H9 (cell line): ENCODE results near the gene ARHGEF16. TPM values are rescaled to one million over a fixed set of nuclear protein-coding genes. Genes with fewer than 3 reads are reported as not detected.

Source experiments
- DNase-seq: peaks from one replicate; pipeline ENCODE4 v3.0.0-alpha.2; 2017
- H2AFZ ChIP-seq: one replicate; pipeline ENCODE4 v1.6.1; 2013; ENCODE audit warnings: mild to moderate bottlenecking, low read length, control low read depth, moderate library complexity
- H2AK5ac ChIP-seq: 2 replicates; pipeline ENCODE4 v1.6.1; 2013; ENCODE audit warnings: low read length, control low read depth, mixed read lengths; ENCODE audit not compliant: insufficient read length
- H2BK120ac ChIP-seq: one replicate; pipeline ENCODE4 v1.6.1; 2013; ENCODE audit warnings: low read depth, mild to moderate bottlenecking, low read length, control low read depth, inconsistent platforms; ENCODE audit not compliant: poor library complexity, severe bottlenecking
- H2BK12ac ChIP-seq: 2 replicates; pipeline ENCODE4 v1.6.1; 2013; ENCODE audit warnings: low read length, control low read depth, mixed read lengths, low read depth; ENCODE audit not compliant: insufficient read length
- H2BK15ac ChIP-seq: 2 replicates; pipeline ENCODE4 v1.6.1; 2013; ENCODE audit warnings: low read depth, low read length, control low read depth
- H2BK20ac ChIP-seq: one replicate; pipeline ENCODE4 v1.6.1; 2013; ENCODE audit warnings: low read depth, mild to moderate bottlenecking, low read length, control low read depth, inconsistent platforms; ENCODE audit not compliant: poor library complexity, severe bottlenecking
- H2BK5ac ChIP-seq: 2 replicates; pipeline ENCODE4 v1.6.1; 2013; ENCODE audit warnings: low read length, control low read depth, mixed read lengths; ENCODE audit not compliant: insufficient read length
- H3K14ac ChIP-seq: 2 replicates; pipeline ENCODE4 v1.6.1; 2013; ENCODE audit warnings: low read length, control low read depth; ENCODE audit not compliant: insufficient read depth
- H3K18ac ChIP-seq: 2 replicates; pipeline ENCODE4 v1.6.1; 2013; ENCODE audit warnings: low read depth, mild to moderate bottlenecking, mixed read lengths, low read length, control low read depth; ENCODE audit not compliant: insufficient read length
- H3K23ac ChIP-seq: 2 replicates; pipeline ENCODE4 v1.6.1; 2013; ENCODE audit warnings: low read length, control low read depth, mixed read lengths, low read depth; ENCODE audit not compliant: insufficient read length
- H3K23me2 ChIP-seq: 2 replicates; pipeline ENCODE4 v1.6.1; 2013; ENCODE audit warnings: low read depth, mild to moderate bottlenecking, mixed read lengths, low read length, control low read depth; ENCODE audit not compliant: insufficient read length, poor library complexity, severe bottlenecking
- H3K27ac ChIP-seq: 2 replicates; pipeline ENCODE4 v1.5.1; 2013; ENCODE audit warnings: low read length, control low read depth, mixed read lengths, low read depth; ENCODE audit not compliant: insufficient read length
- H3K27me3 ChIP-seq: 2 replicates; pipeline ENCODE4 v1.6.1; 2013; ENCODE audit warnings: low read length, control low read depth, inconsistent platforms; ENCODE audit not compliant: insufficient read depth
- H3K4ac ChIP-seq: 2 replicates; pipeline ENCODE4 v1.6.1; 2013; ENCODE audit warnings: low read depth, mild to moderate bottlenecking, control low read depth, inconsistent platforms, low read length, moderate library complexity
- H3K4me1 ChIP-seq: 2 replicates; pipeline ENCODE4 v1.6.1; 2013; ENCODE audit warnings: low read length, control low read depth, inconsistent platforms; ENCODE audit not compliant: insufficient read depth
- H3K4me2 ChIP-seq: 2 replicates; pipeline ENCODE4 v1.6.1; 2013; ENCODE audit warnings: low read length, control low read depth, mixed read lengths; ENCODE audit not compliant: insufficient read length, insufficient read depth
- H3K56ac ChIP-seq: 2 replicates; pipeline ENCODE4 v1.6.1; 2013; ENCODE audit warnings: low read depth, mild to moderate bottlenecking, mixed read lengths, low read length, control low read depth; ENCODE audit not compliant: insufficient read length
- H3K79me1 ChIP-seq: 2 replicates; pipeline ENCODE4 v1.6.1; 2013; ENCODE audit warnings: low read depth, mild to moderate bottlenecking, moderate library complexity, low read length, control low read depth, inconsistent platforms; ENCODE audit not compliant: insufficient read depth, poor library complexity, severe bottlenecking
- H3K79me2 ChIP-seq: 2 replicates; pipeline ENCODE4 v1.6.1; 2013; ENCODE audit warnings: low read length, control low read depth, inconsistent platforms; ENCODE audit not compliant: insufficient read depth
- H3K9ac ChIP-seq: 2 replicates; pipeline ENCODE4 v1.6.1; 2013; ENCODE audit warnings: low read length, control low read depth, mixed read lengths; ENCODE audit not compliant: insufficient read length; ENCODE audit errors: extremely low read depth
- H3K9me3 ChIP-seq: one replicate; pipeline ENCODE4 v1.6.1; 2013; ENCODE audit warnings: low read depth, low read length, inconsistent platforms; ENCODE audit not compliant: control insufficient read depth
- H3T11ph ChIP-seq: one replicate; pipeline ENCODE4 v1.6.1; 2013; ENCODE audit warnings: mild to moderate bottlenecking, low read length, control low read depth, inconsistent platforms
- H4K20me1 ChIP-seq: one replicate; pipeline ENCODE4 v1.6.1; 2013; ENCODE audit not compliant: control insufficient read depth, insufficient read length, insufficient read depth
- H4K5ac ChIP-seq: 2 replicates; pipeline ENCODE4 v1.6.1; 2013; ENCODE audit warnings: low read depth, mild to moderate bottlenecking, mixed read lengths, low read length, control low read depth; ENCODE audit not compliant: insufficient read length
- H4K8ac ChIP-seq: replicated peaks from 2 replicates; pipeline ENCODE4 v1.6.1; 2013; ENCODE audit warnings: low read length, control low read depth, mixed read lengths, low read depth; ENCODE audit not compliant: insufficient read length
- H4K91ac ChIP-seq: 2 replicates; pipeline ENCODE4 v1.6.1; 2013; ENCODE audit warnings: low read depth, mild to moderate bottlenecking, moderate library complexity, mixed read lengths, low read length, control low read depth; ENCODE audit not compliant: insufficient read length
- H3K27ac Mint-ChIP-seq, 3 experiments: 2 replicates in 2 of 3; 3 replicates in 1 of 3; pipeline ENCODE4 v1.8.0; 2020 to 2021; ENCODE audit warnings: mixed read lengths in 3 of 3, mild to moderate bottlenecking in 1 of 3, moderate library complexity in 1 of 3
- H3K27me3 Mint-ChIP-seq: 2 replicates; pipeline ENCODE4 v1.8.0; 2021; ENCODE audit warnings: low read depth, mild to moderate bottlenecking, moderate library complexity, mixed read lengths
- H3K36me3 Mint-ChIP-seq, 3 experiments: 2 replicates in 2 of 3; 3 replicates in 1 of 3; pipeline ENCODE4 v1.8.0; 2020 to 2021; ENCODE audit warnings: low read depth in 3 of 3, mixed read lengths in 3 of 3; ENCODE audit not compliant: insufficient read depth in 1 of 3
- H3K4me1 Mint-ChIP-seq, 2 experiments: 2 replicates each; pipeline ENCODE4 v1.8.0; 2020; ENCODE audit warnings: mixed read lengths in 2 of 2
- H3K4me3 Mint-ChIP-seq, 2 experiments: 2 replicates in 1 of 2; 3 replicates in 1 of 2; pipeline ENCODE4 v1.8.0; 2020 to 2021; ENCODE audit warnings: mild to moderate bottlenecking in 2 of 2, mixed read lengths in 2 of 2, moderate library complexity in 1 of 2
- H3K9me3 Mint-ChIP-seq, 2 experiments: 2 replicates in 1 of 2; 3 replicates in 1 of 2; pipeline ENCODE4 v1.8.0; 2020; ENCODE audit warnings: mild to moderate bottlenecking in 2 of 2, mixed read lengths in 2 of 2, moderate library complexity in 1 of 2
- WGBS: extraction: QIAGEN DNeasy Blood & Tissue Kit; methylation state at CpG from one replicate; pipeline ENCODE4 v1.1.7; 2013; ENCODE audit warnings: missing lambda C conversion rate, low lambda C conversion rate, mixed read lengths; ENCODE audit not compliant: insufficient read length; ENCODE audit errors: extremely low coverage; 5-methylcytosine and 5-hydroxymethylcytosine counted together
- total RNA-seq: library from RNA; stranded (reverse); gene quantifications from 2 replicates; pipeline ENCODE4 v1.2.1, GENCODE V29; 2021
- TF ChIP-seq, protein P1 (sequence below): fragments of 200-600 bp; sonication (generic); conservative IDR thresholded peaks from 3 replicates; pipeline ENCODE4 v1.8.0; 2021; ENCODE audit warnings: antibody characterized with exemption, mild to moderate bottlenecking

Gene ARHGEF16
- total RNA-seq, 1 experiment from 2014 or later = 48.5 TPM

DNA sequence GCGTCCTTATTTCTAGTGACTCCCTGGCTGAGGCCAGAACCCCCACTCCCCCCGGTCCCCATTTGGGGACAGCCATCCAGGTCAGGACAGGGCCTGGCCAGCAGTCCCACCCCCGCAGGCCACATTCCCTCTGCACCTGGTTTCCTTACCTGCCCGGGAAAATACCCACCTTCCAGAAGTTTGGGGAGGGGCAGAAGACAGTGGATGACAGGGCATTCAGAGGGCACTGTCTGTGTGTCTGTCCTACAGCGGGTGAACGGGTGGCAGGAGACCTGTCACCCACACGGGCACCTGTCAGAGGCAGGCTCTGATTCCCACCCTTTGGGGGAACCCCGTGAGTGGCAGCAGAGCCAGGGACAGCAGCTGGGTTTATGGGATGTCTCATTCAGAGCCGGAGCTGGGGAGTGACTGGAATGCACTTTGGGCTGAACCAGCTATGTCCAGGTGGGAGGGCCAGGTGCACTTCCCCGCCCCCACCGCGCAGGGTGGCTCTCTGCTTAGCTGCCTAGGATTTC lies 2.0 kb downstream of the ARHGEF16 start:
- no peak overlapping the region for H2AFZ ChIP-seq
- no peak overlapping the region for H3K56ac ChIP-seq
- peaks cover 3% of the 10 kb centered on the region for H3K23me2 ChIP-seq
- no peak overlapping the region for H4K5ac ChIP-seq
- no peak for DNase-seq
- H2BK120ac ChIP-seq = no peak overlapping the region
- no peaks in the 10 kb centered on the region for H3K27me3 ChIP-seq
- Mint-ChIP-seq H3K9me3 (no peaks in the 10 kb centered on the region), H3K4me1 (peaks cover 18 to 34% of the 10 kb centered on the region in 2 experiments), H3K27me3 (no peaks in the 10 kb centered on the region), H3K4me3 (peak overlapping the region in 1 of 2 experiments; percentile 81; a peak in 1 of 5 replicates), H3K27ac (no peak overlapping the region), H3K36me3 (peaks cover 0 to 20% (median 16%) of the 10 kb centered on the region in 3 experiments; a peak in 4 of 7 replicates)
- H2BK20ac ChIP-seq = no peak overlapping the region
- no peak overlapping the region for H3K18ac ChIP-seq
- H3K23ac ChIP-seq = no peak overlapping the region
- no peak overlapping the region for H2BK12ac ChIP-seq
- no peak overlapping the region for H2AK5ac ChIP-seq
- H2BK5ac ChIP-seq = no peak overlapping the region
- no peaks in the 10 kb centered on the region for H3K9me3 ChIP-seq
- no peaks in the 10 kb centered on the region; the same call in 1 of the 2 replicates for H3K79me2 ChIP-seq
- no peak overlapping the region for H4K8ac ChIP-seq
- H3K4ac ChIP-seq = no peak overlapping the region
- no peak overlapping the region for H3K9ac ChIP-seq
- H3K79me1 ChIP-seq = peaks cover 7% of the 10 kb centered on the region
- H2BK15ac ChIP-seq = no peak overlapping the region
- no peak overlapping the region; the same call in 1 of the 2 replicates for H3K14ac ChIP-seq
- no peak overlapping the region for H3T11ph ChIP-seq
- H3K4me1 ChIP-seq = no peaks in the 10 kb centered on the region
- H4K91ac ChIP-seq = no peak overlapping the region
- TF ChIP-seq, protein P1, sequence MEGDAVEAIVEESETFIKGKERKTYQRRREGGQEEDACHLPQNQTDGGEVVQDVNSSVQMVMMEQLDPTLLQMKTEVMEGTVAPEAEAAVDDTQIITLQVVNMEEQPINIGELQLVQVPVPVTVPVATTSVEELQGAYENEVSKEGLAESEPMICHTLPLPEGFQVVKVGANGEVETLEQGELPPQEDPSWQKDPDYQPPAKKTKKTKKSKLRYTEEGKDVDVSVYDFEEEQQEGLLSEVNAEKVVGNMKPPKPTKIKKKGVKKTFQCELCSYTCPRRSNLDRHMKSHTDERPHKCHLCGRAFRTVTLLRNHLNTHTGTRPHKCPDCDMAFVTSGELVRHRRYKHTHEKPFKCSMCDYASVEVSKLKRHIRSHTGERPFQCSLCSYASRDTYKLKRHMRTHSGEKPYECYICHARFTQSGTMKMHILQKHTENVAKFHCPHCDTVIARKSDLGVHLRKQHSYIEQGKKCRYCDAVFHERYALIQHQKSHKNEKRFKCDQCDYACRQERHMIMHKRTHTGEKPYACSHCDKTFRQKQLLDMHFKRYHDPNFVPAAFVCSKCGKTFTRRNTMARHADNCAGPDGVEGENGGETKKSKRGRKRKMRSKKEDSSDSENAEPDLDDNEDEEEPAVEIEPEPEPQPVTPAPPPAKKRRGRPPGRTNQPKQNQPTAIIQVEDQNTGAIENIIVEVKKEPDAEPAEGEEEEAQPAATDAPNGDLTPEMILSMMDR = no peak
- H3K4me2 ChIP-seq = no peak overlapping the region
- no peaks in the 10 kb centered on the region for H4K20me1 ChIP-seq
- WGBS = no CpG with 5 or more reads among the region's 12 CpGs
- H3K27ac ChIP-seq = no peak overlapping the region
